Inflammatory macrophage treated with lipopolysaccharide for 4 hours (primary cell): ENCODE results near the gene FGD3.
"Not testable (repeated sequence)": the region's sequence is repeated elsewhere in the genome, so short reads cannot be mapped to it uniquely, and the experiment has no call there.

Experiments
- DNase-seq: peaks from one replicate; pipeline ENCODE4 v3.0.0-alpha.2; 2020

FGD3 gene

DNA sequence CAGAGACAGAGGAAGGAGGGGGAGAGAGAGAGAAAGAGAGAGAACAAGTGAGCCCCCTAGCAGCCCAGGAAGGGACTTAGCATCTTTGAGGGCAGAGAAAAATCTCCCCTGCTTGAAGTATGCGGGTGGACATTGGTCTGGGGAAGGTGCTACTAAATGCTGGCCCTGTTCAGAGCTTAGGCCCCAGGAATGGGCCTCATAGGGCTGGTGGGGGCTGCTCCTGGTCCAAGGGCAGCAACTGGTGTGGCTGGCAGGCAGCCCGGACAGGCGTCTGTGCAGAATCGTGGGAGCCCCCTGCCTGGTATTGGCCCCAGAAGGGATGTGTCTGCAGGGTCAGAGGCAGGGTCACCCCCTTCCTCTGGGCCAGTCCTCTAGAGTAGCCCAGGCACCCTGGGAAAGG, 63.4 kb downstream of the FGD3 start:
- DNase-seq, result no peak

DNA sequence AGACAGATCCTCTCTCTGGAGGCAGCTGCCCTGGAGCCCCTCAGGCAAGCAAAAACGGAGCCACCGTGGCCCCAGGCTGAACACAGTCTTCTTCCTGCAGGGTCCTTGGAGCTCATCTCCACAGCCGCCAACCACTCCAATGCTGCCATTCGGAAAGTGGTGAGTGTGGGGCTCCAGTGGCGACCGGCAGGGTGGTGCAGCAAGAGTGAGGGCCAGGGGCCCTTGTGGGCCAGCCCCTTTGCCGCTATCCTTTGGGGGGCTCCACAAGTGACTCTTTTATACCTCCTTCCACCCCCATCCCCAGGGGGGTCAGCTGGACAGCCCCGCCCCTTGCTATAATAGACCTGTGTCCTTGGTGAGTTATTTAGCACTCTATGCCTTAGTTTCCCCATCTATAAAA, 63.8 kb downstream of the FGD3 start:
- no peak for DNase-seq

DNA sequence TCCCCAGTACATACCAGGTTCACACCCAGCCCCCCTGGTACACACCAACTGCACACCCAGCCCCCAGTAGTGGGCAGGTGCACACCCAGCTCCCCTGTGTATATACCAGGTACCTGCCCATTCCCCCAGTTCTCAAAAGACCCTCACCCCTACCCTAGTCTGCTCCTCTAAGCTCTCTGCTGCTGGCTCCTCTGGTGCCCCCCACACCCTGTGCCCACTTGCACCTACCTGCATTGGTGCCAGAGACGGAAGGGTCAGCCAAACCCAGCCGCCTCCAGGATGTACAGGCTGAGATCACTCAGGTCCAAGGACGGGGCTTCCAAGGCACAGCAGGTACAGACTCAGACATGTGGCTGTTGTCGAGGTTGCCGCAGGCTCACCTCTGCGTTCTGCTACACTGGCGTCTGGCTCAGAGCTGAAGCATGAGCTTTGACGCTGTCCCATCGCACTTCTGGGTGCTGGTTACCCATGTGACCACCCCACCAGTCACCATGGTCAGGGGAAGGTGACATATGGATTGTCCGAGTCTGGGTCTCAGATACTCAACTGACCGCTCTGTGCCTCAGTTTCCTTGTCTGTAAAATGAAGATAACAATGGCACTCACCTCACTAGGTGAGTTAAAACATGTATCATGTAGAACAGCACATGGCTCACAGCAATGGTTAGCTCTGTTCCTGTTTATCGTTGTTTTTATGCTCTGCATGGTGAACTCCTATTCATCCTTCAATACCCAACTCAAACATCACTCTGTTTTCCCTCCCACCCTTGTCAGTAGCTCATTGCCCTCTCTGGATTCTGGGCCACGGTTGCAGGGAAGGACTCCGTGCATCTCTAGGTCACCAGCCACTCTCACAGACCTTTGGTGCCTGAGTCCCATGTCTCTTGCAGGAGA, 65.9 kb downstream of the FGD3 start:
- no peak for DNase-seq

DNA sequence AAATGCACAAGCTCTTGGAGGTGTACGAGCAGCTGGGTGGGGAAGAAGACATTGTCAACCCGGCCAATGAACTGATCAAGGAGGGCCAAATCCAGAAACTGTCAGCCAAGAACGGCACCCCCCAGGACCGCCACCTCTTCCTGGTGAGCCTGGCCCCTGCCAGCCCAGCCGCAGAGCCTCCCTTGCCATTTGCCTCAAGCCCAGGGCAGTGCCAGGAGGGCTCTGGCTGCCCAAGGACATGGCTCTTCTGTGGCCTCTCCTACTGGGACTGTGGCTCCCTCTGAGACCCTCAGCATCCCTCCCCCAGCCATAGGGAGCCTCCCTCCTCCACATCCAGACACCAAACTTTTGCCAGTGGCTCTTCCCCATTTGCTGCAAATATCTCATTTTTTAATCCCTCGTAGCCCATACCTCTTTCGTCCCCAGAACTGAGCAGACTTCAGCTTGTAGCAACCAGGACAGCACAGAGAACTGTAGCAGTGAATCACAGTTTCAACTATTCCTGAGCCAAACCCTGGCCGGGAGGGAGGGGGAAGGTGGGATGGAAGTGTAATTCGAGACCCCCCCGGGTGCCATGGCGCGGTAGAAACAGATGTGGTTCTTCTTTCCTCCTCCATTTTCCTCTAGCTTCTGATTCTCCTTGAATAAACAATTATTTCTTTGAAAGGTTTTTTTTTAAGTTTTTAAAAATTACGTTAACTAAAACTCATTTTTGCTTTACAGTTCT, 66.7 kb downstream of the FGD3 start:
- no peak for DNase-seq

DNA sequence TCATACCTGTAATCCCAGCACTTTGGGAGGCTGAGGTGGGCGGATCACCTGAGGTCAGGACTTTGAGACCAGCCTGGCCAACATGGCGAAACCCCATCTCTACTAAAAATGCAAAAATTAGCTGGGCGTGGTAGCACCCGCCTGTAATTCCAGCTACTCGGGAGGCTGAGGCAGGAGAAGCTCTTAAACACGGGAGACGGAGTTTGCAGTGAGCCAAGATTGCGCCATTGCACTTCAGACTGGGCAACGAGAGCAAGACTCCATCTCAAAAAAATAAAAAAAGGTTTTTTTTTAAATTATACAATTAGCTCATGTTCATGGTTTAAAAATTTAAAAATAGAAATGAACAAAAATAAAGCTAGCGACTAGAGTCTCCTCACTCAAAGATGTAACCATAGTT, 67.9 kb downstream of the FGD3 start:
- not testable (repeated sequence) for DNase-seq

DNA sequence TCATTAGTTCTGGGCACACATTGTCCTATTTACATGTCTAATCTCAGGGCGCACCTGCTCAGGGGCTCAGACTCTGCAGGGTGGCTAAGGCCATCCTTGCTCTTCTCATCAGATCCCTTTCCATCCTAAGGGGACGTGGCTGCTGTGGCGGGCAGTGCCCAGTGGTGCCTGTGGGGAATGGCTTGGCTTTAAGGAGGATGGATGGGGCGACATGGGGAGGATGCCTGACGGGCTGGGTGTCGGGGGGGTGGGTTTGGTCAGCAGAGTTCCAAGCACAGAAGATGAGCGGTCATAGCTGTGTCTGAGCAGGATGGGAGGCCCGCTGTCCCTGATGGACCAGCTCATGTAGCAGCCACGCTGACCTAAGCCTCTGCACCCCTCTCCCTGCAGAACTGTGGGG, 70.3 kb downstream of the FGD3 start:
- DNase-seq, result no peak

DNA sequence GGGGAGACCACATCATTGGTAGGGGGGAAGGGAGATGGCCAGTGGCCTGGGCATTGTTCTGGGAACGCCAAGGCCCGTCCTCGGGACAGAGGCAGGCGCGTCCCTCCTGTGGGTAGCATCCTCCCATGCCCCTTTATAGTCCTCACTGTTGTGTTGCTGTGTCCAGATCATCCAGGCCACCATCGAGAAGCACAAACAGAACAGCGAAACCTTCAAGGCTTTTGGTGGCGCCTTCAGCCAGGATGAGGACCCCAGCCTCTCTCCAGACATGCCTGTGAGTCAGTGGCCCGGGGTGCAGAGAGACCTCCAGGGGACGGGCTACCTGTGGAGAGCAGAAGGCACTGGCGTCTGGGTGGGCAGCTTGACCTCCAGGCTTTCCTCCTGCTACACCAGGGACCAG, 72.8 kb downstream of the FGD3 start:
- DNase-seq, result no peak

DNA sequence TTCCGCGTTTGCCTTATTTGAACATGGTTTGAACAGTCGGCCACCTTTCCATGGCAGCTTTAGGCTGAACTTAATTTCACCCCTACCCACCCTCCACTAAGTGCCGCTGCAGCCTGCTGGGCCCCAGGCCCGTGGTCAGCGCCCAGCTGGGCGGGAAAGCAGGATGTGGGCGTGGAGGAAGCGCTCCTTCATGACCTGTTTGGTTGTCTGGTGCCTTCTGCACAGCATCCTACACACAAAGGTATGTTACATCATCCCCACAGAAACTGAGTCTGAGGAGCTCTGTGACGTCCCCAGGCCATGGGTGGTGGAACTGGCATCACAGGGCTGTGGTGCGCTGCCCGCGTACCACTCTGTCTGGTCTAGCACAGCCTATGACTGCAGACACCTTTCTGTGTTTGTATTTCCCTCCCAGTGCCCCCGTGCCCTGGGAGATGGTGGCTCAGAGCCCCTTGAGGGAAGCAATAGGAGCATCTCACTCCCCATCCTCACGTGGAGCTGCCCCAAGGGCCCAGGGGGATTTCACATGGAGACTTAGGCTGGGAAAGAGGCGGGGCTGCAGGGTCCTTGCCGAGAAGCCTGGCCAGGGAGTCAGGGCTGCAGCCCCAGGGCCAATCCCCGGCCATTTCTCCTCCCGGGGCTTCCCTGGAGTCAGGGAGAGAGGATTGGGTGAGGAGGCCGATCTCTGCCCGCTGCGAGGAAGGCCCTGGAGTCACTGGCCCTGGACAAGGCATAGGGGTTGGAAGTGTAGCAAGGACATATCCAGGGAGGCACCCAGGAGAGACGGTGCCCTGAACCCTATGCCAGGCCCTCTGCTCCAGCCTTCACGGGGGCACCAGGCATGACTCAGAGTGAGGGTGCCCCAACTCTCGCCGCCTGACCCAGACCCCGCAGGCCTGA, 73.7 kb downstream of the FGD3 start:
- DNase-seq, result no peak

DNA sequence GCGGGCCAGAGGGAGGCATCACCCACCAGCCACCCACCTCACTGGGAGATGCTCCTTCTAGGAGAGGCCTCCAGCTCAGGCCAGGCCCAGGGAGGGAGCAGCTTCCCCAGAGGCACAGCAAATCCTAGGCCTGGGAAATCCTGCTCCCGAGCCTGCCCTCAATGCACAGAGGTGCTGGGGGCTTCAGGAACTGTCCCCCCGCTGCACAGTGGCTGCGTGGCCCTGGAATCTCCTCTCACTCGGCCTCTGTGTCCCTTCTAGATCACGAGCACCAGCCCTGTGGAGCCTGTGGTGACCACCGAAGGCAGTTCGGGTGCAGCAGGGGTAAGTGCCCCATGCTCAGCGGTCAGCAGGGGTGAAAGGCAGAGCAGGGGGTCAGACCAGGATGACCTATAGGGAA, 74.7 kb downstream of the FGD3 start:
- no peak for DNase-seq

DNA sequence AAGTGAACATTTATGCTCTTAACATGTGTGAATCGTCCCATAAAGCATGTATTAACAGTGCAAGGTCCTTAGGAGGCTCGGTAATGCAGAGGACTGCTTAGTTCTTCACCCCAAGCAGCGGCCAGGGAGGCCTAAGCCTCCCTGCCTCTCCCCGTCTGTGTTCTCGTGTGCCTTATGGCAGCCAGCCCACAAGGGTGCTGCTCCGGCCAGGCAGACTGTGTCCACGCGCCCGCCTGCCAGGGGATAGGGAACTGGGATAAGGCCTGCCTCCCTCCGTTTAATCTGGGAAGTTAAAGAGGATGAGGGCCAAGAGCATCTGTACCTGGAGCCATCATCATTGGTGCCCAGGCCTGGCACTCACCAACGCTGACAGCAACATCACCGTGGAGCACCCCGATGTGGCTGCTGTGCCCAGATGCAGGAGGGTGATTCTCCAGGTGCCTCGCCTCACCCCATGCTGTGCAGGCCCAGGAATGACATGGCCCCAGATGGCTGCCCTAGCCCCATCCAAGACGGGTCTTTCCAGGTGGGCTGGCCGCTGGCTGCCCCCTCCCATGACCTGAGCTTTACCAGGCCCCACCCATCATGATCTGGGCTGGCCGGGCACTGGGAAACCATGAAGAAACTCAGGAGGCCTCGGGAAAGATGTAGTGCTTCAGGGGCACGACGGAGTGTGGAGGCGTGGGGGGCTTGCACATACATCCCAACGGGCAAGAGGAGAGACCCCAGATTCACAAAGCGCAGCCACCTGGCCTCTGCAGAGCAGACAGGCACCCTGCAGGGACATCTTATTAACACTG, 75.6 kb downstream of the FGD3 start:
- no peak for DNase-seq

DNA sequence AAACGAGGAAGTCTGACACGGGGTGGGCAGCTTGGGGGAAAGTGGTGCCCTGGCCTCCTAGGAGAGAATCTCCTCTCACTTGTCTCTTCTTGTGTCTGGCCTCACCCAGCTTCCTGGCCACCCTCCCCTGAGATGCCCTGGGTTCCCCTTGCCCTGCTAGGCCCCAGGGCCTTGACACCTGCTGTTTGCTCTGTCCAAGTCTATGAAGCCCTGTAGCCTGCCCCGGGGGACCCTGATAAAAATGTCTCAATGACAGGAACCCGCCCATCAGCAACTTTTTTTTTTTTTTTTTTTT, 76.1 kb downstream of the FGD3 start:
- no peak for DNase-seq

DNA sequence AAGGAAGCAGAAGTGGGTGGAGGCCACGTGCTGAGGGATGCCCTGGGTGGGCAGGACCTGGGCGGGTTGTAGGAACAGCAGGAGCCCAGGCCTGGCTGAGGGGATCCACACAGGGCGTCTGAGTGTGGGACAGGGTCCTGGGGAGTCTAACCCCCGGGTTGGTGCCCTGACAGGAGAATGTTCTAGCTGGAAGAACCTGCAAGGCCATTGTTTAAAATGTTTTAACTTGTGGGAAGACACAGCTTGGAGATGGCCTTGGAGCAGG, 77.3 kb downstream of the FGD3 start:
- no peak for DNase-seq

DNA sequence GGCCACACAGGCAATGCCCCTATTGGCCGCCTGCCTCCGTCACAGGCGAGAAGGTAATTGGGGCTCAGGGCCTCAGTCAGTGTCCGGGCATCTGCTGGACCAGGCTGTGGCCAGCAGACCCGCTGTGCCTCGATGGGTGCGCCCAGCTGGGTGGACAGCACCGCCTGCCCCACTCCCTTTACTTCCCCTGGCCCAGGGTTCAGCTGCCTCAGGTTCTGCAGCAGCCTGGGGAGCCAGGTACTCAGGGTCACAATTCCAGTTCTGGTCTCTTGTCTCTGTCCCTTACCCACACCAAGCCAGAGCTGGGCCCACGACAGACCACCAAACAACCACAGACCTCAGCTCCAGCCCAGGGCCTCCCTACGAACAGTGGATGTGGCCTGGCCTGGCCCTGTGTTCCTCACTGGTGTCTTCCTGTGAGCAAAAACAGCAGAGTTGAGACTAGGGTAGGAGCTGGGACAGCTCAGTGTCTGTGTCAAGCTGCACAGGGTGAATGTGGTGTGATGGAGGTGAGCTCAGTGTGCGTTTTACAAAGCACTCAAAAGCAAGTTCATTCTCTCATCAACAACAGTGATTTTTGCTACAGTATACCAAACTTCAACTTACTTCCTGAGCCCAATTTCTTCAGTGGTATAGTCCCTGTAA, 77.8 kb downstream of the FGD3 start:
- no peak for DNase-seq

DNA sequence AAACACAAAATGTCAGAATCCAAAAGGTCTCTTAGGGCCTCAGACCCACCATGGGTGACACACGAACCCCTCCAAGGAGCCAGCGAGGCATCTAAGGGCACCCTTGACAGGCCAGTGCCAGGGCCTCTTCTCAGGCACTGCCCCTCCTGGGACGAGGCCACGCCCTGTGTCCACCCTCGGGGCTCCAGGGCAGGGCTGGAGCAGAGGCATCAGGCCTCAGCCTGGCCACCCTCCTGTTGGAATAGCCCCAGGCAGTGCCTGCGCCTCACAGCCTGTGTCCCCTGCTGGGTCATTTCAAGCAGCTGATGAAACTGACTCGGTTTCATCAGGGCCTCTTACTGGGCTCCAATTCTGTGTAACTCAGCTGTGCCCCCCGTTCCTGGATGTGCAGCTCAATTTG, 78.4 kb downstream of the FGD3 start:
- no peak for DNase-seq

DNA sequence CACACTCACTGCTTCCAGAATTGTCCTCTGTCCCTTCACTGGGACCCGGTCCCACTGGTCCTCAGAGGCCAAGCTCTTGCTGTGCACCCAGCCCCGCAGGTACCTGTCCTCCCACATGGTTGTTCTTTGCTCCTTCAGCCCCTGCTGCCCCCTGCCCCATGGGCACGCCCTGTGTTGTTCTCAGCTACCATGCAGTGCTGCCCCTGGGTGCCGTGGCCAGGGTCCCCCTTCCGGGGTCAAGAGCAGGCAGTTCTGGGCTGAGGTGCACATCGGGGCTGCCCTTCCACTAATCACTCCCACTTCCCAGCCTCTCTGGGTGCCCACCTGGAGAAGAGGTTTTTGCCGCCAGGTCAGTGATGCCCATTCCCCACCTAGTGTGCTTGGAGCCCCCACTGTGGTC, 79.3 kb downstream of the FGD3 start:
- no peak for DNase-seq

DNA sequence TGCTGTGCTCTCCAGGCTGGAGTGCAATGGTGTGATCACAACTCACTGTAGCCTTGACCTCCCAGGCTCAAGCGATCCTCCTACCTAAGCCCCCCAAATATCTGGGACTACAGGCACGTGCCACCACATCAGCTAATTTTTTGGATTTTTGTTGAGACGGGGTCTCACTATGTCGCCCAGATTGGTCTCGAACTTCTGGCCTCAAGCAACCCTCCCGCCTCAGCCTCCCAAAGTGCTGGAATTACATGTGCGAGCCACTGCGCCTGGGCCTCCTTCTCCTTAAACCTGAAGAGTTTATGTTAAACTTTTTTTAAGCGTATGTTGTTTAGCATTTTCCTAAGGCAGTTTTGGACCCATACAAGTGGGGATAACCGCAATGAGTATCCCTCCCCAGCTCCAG, 80.4 kb downstream of the FGD3 start:
- no peak for DNase-seq

DNA sequence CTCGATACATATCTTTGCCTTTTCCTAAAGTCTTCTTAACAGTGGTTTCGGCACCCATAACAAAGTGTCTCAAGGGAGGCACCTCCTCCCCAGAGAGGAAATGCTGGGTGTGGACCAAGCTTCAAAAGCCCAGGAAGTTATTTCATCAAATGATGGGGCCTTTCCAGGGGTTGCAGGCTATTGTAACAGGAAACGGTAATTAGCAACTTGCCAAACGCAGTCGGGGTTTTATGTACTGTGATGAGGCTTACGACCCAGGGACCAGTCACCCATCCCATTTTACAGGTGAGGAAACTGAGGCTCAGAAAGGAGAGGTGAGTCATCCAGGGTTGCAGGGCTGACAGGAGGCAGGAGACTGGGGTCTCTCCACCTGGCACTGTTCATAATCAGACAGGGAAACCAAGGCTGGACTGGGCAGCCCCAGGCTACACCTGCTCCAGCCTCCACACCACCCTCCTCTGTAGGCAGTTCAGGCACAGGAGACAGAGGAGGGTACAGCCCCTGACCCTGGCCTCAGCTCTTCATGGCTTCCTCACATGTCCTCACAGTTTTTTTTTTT, 81.2 kb downstream of the FGD3 start:
- DNase-seq, result peak; percentile 83

DNA sequence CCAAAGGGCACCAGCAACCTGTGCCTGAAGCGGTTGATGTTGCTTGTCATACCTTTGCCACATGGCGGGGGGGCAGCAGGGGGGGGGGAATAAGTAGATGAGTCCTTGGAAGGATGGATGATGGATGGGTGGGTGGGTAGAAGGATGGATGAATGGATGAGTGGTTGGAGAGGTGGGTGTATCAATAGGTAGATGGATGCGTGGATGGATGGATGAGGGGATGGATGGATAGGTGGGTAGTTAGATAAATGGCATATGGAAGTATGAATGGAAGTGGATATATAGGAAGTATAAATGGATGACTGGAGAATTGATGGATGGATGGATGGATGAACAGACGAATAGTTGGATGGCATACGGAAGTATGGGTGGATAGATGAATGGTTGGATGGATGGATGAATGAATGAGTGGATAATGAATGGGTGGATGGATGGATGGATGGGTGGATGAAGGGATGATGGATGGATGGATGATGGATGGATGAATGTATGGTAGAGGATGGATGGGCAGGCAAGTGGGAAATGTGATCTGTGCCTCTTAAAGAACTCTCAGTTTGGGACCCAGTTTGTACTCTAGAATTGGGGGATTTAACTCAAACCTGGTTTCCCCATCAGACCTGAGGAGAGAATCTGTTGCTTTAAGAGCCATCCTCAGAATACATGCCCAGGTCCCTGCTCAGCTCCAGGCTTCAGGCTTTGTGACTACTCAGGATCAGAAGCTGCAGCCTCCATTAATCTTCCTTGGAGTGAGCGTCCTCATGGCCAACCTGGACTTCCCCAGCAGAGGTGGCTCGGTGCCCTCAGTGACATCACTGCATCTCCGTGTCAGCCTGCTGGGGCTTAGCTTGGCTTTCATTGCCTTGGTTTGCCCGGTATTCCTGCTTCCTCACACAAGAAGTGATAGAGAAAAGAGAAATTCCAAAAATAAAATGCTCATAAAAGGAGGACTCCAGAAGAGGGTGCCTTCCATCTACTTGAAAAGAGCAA, 83.6 kb downstream of the FGD3 start:
- DNase-seq, result no peak

DNA sequence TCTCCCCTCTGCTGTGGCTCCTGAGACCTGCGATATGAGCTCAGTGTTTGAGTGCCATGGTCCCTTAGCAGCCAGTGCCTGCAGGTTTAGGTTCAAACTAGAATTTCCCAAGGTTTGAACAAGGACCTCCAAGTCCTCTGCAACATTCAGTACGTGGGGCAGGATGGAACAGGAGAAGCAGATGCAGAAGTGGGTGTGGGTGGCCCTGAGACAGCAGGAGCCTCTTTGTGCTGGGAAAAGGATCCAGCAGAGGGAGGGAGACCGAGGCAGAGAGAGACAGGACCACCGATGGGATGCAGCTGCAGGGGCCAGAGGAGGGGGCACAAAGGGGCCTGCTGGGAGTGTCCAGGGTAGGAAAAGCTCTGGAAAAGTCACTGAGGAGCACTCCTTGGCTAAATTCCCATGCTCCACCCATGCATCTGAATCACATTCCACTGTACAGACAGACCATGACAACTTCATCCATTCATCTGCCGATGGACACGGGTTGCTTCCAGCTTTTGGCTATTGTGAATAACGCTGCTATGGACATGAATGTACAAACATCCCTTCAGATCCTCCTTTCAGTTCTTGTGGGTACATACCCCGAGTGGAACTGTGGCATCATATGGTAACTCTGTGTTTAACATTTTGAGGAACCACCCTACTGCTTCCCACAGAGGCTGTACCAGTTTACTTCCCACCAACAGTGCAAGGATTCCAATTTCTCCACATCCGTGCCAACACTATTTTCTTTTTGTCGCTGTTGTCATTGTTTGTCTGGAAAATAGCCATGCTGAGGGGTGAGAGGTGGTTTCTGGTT, 84.5 kb downstream of the FGD3 start:
- DNase-seq, result peak; percentile 87

DNA sequence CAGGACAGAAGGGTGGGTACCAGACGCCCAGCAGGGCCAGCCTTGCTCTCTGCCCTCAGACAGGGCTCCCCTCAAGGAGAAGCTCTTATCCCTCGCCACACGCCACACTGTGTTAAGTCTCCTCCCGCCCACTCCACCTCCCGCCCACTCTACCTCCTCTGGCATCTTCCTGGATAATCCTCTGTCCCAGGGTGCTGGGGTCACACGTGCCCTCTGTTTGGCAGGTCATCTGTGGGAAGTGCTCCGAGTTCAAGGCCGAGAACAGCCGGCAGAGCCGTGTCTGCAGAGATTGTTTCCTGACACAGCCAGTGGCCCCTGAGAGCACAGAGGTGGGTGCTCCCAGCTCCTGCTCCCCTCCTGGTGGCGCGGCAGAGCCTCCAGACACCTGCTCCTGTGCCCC, 85.2 kb downstream of the FGD3 start:
- DNase-seq, result no peak
